Activated naive CD4-positive, alpha-beta T cell (primary cell): ENCODE measurements around the gene MTG1.

Experiments used
- DNase-seq, 4 experiments: peaks; one replicate each; lab custom pipeline; 2025; lab: John Stamatoyannopoulos, UW

MTG1 gene

DNA sequence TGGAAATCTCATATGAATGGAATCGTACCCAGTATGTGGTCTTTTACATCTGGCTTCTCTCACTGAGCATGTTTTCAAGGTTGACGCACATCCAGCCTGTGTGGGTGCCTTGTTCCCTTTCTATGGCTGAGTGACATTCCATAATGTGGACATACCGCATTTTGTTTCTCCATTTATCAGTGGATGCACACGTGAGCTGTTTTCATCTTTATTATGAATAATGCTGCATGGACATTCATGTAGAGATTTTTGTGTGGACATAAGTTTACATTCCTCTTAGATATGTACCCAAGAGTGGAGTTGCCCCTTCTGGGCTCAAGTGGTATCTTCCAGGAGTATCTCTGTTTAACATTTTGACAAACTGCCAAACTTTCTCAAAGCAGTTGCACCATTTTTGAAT is 58.5 kb downstream of the MTG1 start:
- no peak for DNase-seq

DNA sequence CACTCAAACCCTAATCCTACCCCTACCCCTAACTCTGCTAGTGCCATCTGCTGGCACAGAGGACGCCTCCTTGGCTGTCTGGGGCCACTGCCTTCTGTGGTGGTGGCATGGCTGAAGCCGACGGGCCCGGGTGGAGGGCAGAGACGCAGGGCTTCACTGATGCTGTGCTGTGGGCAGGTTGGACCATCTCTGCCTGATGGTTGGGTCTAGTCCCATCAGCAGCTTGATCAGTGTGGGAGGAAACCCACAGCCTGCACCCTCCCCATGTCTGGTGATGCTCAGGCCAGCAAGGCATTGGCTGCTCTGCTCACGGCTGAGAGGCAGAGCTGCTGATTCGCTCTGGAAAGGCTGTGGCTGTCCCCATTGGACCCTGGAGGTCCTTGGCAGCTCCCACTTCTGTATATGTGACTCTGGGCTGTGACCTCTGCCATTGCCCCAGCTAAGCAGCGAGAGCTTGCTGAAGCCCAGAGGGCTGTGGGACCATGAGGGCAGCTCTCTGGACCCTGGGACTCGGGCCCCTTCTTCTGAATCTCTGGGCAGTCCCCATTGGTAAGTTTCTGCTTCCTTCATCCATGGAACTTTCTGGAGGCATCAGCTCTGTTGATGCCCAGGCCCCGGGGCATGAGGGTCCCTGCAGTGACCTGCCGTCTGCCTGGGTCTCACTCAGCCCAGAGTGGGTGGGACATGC is 59.7 kb downstream of the MTG1 start, which contains the start of gene SCART1:
SCART1 (plus strand) TSS at position 430 of the 688 bp plus-strand sequence; CDS start at position 483, 53 bp downstream.
- DNase-seq = no peak

DNA sequence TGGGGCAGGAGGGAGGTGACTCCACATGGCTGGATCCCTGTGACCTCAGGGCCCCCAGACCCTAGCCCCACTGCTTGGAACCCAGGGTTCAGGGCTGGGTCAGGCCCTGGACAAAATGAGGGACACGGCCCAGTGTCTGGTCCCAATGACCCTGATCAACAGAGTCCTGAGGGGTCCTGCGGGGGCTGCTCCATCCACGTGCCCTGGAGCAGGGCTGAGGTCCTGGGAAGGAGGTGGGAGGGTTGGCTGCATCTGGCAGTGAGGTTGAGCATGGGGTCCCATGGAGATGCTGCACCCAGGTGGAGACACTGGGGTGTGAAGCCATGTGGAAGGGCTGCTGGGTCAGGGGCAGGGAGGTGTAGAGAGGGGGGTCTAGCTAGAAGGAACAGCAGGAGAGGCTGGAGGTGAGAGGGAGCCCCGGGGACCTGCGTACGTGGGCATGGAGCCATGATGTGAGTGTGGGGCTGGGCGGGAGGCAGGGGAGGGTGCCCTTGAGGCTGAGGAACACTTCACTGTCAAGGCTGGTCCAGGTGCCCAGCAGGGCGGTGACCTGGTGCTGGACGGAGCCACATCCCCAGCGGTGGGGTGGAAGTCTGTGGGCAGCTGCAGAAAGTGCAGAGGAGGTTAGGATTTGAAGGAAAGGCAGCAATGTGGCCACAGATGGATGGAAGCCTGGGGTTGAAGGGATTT is 60.4 kb downstream of the MTG1 start:
- DNase-seq = no peak

DNA sequence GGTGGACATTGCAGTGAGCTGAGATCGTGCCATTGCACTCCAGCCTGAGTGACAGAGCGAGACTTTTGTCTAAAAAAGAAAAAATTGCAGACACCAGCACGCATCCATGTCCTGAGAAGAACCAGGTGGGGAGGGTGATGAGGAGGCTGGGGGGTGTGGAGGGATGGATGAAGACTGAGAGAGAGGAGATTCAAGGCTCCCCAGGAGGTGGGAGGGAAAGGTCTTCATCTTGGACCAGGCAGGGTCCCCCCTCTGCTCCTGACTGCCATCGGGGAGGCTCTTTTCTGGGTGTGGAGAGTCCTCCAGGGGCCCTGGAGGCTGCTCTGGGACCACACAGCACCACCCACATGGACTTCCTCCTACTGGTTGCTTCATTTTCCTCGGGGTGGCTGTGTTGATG is 61.2 kb downstream of the MTG1 start:
- DNase-seq = no peak

DNA sequence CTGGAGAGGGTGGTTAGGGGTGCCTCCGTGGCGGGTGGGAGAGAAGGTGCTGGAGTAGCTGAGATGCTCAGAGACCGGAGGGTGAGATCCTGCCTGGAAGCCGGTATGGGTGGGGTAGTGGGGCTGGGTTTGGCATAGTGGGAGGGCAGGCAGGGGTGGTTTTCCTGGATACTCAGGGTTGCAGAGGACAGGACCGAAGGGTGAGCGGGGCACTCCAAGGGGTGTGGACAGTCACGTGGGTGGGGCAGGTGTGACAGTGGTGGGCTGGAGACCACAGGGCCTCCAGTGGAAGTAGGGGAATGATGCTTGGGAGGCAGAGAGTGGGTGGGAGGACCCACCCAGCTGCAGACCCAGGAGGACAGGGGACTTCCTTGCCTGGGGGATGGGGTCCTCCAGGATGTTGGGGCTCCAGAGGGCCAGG is 61.7 kb downstream of the MTG1 start:
- no peak for DNase-seq

DNA sequence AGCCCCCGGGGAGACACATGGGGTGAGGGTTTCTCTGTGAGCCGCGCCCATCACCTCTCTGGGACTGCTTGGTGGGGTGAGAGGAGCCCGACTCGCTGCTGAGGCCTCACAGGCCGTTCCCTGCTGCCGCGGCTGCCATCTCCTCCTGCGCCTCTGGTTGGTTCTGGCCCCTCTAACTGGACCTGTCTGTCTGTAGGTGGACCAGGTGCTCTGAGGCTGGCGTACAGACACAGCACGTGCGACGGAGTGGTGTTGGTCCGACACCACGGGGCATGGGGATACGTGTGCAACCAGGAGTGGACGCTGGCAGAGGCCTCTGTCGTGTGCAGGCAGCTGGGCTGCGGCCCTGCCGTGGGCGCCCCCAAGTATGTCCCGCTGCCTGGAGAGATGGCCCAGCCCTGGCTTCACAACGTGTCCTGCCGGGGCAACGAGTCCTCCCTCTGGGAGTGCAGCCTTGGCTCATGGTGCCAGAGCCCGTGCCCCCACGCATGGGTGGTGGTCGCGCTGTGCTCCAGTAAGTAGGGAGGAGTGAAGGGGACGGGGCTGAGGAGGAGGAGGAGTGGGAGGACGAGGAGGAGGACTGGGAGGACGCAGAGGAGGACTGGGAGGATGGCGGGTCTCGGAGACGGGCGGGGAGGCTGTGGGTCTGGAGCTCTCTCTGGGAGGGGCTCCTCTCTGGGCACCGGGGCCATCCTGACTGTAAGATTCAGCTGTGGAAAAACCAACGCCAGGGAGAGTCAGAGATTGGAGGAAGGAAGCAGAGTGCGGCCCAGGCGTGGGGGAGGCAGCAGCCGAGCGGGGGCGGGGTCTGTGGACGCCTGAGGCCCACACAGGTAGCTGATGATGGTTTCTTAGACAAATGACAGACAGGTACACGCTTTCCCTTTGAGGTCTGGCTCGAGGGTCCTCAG is 62.3 kb downstream of the MTG1 start:
- no peak for DNase-seq

DNA sequence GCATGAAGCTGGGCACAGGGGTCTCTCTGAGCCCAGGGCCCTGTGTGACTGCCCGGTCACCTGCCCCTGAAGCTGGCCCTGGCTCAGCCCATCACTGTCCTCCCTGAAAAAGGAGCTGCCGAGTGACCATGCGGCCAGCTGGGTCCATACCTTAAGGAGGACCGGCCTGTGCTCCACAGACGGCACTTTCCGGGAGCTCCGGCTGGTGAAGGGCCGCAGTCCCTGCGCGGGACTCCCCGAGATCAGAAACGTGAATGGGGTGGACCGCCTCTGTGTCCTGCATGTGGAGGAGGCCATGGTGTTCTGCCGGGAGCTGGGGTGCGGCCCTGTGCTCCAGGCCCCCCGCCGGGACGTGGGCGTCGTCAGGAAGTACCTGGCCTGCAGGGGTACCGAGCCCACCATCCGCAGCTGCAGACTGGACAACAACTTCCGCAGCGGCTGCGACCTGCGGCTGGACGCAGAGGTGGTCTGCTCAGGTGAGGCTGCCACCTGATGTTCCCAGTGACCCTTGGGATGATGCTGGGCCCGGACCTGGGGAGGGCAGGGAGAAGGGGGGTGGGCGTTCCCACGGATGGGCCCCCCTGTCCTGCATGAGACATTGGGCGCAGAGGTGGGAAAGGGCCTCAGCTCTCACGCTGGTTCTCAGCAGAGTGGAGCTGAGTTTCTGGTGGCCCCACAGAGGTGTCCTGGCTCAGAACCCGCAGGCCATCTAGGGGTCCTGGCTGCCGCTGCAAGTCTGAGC is 63.3 kb downstream of the MTG1 start:
- DNase-seq = no peak

DNA sequence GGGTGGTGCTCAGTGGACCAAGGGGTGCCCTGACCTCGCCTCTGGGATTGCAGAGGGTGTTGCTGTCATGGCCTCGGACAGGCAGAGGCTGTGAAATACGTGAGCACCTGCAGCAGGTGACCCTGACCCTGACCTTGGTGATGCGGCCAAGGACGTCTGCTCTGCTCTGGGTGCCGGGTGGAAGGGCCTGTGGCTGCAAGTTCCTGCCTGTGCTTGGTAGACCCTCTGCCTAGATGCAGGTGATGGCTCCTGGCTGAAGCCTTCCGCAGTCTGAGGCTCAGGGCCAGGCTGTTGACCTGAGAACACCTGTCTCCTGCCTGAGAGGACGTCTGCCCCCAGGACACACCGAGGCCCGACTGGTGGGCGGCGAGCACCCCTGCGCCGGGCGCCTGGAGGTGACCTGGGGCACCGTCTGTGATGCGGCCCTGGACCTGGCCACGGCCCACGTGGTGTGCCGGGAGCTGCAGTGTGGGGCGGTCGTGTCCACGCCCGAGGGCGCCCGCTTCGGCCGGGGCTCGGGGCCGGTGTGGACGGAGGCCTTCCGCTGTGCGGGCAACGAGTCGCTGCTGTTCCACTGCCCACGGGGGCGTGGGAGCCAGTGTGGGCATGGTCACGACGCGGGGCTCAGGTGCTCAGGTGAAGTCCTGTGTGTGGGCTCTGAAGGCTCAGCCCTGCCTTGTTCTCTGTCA is 64.2 kb downstream of the MTG1 start:
- DNase-seq = no peak

DNA sequence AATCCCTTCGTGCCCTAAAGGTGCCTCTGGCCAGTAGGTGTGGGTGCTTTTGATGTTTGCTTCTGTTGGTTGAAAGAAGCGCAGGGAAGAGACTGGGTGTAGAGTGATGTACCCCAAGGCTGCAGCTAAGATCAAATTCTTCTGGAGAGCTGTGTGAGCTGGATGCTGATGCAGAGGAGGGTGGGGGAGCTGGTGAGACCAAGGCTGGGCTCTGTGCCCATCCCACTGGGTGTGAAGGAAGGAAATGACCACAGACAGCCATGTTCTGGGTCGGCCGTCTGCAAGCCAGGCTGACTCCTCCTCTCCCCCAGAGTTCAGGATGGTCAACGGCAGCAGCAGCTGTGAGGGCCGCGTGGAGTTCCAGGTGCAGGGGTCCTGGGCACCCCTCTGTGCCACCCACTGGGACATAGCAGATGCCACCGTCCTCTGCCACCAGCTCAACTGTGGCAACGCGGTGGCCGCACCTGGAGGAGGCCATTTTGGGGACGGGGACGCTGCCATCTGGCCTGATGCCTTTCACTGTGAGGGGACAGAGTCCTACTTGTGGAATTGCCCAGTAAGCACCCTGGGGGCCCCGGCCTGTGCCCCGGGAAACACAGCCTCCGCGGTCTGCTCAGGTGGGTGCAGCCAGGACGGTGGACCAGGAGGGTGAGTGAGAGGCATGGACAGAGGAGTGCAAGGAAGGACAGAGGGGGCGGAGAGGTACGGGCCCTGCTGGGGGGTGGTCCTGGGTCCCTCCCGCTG is 64.9 kb downstream of the MTG1 start:
- no peak for DNase-seq

DNA sequence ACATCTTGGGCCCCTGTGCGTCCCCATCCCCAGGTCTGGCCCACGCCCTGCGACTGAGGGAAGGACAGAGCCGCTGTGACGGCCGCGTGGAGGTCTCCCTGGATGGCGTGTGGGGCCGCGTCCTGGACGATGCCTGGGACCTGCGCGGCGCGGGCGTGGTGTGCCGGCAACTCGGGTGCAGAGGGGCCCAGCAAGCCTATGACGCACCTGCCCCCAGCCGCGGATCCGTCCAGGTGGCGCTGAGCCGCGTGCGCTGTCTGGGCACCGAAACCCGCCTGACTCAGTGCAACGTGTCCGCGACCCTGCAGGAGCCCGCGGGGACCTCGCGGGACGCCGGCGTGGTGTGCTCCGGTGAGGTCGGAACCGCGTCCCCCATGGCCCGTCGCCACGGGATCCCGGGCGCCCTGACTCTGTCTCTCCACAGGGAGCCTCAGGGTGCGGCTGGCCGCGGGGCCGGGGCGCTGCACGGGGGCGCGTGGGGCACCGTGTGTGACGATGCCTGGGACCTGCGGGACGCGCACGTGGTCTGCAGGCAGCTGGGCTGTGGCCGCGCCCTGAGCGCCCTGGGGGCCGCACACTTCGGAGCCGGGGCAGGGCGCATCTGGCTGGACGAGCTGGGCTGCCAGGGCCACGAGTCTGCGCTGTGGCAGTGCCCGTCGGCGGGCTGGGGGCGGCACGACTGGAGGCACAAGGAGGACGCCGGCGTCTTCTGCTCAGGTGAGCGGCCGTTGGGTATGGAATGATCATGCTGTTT is 65.7 kb downstream of the MTG1 start:
- DNase-seq = no peak

DNA sequence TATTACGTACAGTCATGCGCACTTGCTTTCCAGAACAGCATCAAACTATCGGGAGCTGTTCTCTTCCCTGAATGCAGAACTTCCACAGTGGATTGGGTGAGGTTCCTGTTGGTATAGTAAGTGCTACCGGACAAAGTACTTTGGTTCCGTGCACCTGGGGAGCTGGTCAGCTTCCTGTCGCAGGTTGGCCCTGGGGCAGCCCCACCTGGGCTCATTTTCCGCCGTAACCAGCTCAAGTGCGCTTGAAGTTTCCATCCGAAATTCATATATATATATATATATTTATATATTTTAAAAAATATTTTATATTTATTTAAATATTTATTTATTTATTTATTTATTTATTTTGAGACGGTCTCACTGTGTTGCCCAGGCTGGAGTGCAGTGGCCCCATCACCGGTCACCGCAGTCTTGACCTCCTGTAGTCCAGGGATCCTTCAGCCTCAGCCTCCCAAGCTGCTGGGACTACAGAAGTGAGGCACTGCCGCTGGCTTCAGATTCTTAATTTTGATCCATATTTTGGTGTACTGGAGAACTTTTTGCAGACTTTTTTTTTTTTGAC is 66.3 kb downstream of the MTG1 start:
- no peak for DNase-seq

DNA sequence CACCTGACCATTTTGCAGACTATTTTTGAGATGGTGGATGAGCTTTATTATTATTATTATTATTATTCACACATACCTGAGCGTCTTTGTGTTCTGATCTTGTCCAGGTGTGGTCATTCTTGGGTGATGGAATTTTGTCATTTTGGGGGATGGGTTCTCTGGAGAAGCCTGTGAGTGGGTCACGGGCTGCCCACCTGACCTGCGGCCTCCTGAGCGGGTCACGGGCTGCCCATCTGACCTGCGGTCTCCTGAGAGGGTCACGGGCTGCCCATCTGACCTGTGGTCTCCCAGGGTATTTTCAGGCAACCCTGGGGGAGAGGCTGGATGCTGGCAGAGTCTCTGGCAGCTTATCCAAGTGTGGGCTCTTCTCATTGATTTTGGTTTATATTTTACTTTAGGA is 67.1 kb downstream of the MTG1 start:
- no peak for DNase-seq

DNA sequence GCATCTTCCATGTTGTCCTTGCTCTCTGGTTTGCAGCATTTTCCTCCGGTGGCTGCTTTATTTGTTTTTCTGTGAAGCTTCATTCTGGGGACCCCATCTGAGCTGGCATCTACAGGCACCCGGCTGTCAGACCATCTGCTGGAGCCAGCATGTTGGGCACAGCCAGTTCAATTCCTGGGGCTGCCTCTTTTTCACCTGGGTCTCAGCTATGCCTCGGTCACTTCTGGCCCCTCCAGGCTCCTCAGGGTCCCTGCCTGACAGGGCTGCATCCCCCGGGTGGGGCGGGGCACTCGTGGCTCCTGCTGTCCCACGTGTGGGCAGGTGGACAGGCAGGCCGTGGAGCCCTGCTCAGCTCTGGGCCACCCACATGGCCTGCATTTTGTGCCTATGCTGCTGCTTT is 67.9 kb downstream of the MTG1 start:
- no peak for DNase-seq

DNA sequence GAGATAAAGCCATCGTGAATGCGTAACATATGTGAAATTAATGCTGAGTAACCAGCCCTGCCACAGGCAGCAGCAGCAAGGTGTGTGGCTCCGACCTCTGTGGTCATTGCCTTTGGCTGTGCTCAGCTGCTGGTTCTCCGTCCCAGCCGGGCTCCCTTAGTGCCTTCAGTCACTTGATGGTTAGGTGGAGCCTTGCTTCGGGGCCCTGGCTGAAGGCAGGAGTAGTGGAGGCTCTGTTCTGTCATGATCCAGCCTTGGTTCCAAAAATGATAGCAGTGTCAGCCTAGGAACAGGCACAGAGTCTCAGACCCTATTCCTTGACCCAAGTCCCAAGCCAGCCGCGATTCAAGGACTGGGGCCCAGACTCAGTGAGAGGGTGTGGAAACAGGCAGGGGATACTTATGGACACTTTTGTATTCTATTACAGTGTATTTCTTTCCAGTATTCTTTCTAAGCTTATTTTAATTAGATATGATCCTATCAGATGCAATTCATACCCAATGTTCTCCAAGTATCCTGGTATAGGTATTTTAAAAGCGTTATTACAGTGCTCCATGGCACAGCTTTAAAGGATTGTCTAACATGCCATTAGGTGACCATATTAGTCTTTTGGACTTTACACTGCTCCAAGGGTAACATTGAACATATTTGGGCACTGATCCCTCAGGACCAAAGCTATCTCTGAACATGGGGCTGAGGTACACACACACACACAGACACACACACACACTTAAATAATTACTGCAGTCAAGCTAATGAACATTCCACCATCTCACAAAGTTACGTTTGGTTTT is 68.8 kb downstream of the MTG1 start:
- no peak for DNase-seq

DNA sequence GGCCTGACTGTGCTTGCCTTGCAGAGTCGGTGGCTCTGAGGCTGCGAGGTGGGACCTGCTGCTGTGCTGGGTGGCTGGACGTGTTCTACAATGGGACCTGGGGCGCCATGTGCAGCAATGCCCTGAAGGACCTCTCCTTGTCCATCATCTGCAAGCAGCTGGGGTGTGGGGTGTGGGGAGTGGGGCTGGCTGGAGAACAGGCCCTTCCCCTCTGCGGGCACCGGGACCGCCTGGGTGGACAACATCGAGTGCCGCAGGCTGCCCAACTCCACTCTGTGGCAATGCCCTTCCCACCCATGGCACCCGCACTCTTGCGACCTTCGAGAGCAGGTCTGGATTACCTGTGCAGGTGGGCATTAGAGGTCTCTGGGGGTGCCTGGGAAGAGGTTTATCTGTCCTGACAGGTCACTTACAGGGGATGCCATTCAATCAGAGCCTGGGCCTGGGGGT is 70.7 kb downstream of the MTG1 start:
- no peak for DNase-seq

DNA sequence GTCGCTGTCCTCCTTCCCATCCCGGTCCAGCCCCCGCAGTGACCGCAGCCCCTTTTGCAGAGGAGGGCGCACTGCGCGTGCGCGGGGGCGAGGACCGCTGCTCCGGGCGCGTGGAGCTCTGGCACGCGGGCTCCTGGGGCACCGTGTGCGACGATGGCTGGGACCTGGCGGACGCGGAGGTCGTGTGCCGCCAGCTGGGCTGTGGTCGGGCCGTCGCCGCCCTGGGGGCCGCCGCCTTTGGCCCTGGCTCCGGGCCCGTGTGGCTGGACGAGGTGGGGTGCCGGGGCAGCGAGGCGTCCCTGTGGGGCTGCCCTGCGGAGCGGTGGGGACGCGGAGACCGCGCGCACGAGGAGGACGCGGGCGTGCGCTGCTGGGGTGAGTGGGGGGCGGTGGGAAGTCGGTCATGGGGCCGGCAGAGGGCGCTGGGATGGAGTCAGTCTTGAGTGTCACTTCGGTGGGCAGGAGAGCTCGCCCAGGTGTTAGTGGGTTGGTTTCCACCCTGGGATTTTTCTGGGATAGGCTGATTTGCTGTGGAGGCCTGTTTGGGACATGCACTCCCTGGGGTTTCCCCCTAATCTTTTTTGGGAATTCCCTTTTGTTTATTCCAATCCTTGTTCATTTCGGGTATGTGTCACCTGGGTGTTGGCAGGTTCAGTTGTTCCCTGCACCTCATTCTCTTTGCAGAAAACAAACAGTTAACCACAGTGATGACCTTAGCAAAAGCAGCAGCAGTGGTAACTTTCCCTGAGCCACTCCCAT is 71.4 kb downstream of the MTG1 start:
- DNase-seq = no peak

DNA sequence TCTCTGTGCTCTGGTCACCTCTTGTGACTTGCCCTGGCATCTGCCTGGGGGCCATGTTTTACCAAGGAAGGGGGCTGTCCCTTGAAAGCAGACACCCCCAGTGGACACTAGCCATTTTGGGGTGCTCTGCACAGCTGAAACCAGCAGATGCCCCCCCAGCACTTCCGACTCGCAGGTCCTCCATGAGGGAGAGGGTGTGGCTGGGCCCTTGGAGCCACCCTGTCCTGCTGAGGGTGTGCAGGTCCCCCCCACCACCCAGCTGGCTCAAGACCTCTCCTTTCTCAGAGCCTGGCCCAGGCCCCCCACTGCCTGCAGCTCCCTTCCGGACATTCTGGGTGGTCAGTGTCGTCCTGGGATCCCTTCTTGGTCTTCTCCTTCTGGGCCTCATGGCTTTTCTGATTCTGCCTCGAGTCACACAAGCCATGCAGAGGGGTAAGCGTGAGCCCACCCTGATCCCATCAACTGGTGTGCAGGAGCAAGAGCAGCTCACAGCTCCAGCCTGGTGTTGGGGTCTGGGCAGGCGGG is 72.1 kb downstream of the MTG1 start:
- DNase-seq = no peak
